ENCODE data around the gene TIMM17A.
A peak's percentile ranks its signal among the peaks of the same experiment; 100 is the strongest.
"Not testable (repeated sequence)": the region's sequence is repeated elsewhere in the genome, so short reads cannot be mapped to it uniquely, and the experiment has no call there.

The TIMM17A gene

DNA sequence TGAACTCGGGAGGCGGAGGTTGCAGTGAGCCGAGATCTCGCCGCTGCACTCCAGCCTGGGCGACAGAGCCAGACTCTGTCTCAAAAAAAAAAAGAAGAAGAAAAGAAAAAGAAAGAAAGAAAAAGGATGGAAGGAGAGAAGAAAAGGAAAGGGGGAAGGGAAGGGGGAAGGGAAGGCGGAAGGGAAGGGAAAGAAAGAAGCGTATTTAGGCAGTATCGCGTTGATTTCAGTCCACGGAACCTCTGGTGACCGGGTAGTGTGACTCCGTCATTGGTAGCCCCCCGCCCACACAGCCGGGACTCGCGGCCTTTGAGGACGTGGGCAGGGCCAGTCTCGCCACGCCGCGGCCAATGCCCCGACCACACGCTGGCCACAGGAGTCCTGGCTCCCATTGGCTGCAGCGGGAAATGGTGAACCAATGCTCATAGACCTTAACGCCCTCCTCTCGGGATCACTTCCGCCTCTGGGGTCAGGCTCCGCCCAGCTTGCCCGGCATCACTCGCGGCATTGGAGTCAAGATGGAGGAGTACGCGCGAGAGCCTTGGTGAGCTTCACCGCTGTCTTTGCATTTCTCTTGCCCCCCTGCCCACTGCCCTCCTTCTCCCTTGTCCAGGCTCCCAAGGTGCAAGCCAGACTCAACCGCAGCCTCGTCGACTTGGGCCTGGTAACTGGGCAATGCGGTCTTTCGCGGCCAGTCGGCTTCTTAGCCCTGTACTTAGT is at the start of gene TIMM17A:
TIMM17A (plus strand) TSS at position 495 of the 720 bp plus-strand sequence; CDS start at position 519, 24 bp downstream.
- peak; percentile 100 for DNase-seq

DNA sequence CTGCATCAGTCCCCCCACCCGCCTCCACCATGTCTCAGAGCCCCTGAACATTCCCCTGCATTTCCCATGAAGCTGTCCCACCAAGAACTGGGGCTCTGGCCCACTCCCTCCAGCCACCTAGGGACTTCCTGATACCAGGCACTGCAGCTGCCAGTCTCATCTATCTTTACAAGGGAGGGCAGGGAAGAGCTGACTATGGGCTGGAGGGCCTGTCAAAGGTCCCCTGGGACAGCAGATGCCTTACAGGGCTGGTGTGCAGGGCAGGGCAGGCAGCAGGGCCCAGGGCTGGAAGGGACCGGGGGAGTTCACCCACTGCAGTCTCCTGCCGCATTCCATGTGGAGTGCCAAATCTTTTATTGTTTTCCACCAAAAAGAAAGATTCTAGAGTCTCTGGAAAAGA is 49.0 kb upstream of the TIMM17A start:
- no peak for DNase-seq

DNA sequence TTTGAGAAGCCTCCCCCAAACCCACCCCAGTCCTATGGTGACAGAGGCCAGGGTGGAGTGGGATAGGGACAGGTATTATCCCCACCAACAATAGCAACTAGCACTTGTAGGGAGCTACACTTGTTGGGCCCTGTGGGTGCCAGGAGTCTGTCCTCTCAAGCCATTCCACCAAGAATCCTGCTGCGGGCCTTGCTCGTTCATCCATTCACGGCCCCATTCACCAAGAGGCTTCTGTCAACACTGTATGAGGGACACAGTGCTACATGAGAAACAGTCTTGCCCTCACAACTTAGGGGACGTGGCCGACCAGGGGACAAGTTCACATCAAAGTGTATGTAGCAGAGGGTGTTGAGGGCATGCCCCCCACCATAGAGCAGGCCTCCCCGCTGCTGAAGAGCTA is 47.7 kb upstream of the TIMM17A start:
- DNase-seq, result no peak

DNA sequence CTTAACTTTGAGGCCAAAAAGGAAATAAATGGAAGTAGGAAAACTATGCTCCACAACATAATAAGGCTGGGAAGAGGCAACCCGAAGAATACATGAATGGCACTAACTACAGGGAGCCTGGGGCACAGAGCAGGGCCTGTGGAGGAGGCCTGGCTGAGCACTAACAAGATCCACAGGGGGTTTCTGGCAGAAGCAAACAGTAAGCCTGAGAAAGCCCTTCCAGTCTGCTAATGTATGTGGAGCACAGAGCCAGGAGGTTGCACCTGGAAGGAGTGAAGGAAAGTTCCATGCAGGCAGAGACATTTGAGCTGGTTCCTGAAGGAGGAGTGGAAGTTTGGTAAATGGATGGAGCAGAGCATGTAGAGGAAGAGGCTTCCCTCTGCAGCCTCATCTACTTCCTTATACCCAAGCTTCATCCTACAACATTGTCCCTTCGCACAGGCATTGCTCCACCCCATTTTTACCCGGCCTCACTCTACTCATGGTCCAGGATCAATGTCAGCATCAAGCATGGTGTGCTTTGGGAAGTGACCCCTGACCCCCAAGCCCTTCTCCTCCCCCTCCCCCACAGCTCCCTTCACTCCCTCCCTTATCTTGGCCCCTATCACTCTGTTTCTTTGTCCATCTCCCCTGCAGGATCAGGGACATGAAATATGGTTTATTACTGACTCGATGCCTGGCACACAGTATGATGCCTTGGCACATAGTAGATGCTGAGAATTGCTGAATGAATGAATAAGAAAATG is 43.3 kb upstream of the TIMM17A start:
- no peak for DNase-seq

DNA sequence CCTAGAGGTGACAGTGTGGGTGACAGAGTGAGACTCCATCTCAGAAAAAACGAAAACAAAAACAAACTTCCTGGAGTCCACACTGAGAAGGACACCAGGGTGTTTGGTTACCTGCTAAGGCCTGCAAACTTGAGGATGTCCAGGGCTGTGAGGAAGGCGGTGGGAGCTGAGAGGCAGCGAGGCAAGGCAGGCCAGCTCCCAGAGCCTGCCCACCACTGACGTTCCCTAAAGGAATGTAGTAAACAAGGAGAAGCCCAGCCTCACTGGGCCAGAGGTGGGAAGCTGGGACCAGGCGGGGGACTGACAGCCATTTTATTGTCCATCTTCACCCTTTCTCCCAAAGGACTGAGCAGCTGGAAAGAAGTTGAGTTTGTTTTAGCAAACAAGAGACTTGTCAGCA is 42.5 kb upstream of the TIMM17A start:
- DNase-seq, result no peak

DNA sequence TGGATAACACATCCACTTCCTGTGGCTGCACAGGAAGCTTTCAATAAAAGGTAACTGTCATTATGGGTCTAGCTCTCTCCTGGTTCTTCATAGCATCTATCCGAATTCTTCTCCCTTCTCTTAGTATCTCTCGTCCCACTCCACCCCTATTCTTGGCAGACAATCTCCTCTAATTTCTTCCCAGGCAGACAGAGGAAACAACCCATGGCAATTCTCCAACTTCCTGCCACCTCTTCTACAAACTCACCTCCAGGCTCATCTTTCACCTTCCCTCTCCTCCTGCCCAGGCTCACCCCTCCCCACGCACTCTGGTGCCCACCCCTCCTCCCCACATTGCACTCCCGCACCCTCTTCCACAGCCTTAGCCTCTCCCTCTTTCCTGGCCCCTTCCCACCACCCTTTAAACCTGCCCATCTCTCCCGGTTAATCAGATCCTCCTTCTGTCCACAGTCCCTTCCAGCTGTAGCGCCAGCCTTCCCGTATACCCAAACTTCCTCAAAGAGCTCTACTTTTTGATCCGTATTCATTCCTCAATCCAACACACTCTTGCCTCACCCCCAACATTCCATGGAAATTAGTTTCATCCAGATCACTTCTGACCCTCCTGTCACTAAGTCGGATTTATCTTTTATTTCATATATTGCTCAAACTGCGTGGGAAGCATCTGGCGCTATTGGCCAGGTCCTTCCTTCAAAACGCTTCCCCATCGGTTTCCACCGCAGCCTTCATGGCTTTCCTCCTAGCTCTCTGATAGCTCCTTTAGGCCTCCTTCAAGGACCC is 40.7 kb upstream of the TIMM17A start:
- DNase-seq, result no peak

DNA sequence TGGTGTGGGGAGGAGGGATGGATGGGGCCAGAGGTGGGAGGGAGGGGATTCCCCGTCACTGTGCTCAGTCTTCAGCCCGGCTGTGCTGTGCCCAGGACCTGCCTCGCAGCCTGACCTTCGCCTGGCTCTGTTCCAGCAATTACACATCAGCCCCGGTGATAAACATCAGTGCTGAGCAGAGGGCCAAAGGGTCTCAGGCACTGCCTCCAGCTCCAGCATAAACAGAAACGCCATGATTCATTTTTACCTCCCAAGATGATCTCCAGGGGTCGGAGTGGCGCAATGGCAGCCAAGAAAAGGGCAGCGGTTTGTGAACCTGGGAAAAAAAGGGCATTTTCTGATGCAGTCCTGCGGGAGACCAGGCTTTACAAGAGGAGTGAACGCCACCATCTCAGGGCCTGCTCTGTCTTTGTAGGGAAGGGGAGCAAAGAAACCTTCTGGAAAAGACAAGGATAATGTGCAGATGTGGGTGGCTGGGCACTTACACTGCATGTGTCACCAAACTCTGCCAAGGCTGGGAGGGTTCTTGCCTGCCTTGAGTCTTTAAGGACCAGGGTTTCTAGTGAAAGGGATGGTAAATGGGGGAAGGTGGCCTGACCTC is 38.6 kb upstream of the TIMM17A start:
- no peak for DNase-seq

DNA sequence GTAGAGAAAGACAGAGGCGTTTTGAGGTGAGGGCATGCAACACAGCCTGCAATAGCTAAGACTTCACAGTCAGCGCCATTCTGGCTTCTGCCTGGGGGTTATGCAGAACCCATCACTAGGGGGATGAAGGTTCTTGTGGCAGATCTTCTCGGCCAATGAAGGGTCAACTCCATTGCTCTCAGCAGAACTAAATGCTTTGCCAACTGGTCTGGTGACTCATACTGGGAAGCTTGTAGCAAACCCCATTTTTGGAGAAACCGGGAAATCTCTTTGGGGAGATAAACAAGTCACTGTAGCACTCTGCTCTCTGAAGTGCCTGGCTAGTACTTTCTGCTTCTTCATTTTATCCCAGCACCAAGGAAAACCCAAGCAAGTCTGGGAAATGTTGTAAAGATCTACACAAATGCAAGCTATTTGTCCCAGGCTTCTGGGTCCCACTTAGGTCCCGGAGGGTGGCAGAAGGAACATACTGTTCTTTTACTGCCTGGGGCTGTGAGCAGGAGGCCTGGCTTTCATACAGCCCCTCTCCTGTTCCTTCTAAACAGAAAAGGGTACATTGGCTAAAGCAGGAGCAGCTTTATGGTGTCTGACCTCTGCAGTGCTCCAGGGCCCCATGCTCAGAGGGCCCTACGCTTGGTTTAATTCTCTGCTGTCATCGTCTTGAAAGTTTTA is 37.8 kb upstream of the TIMM17A start:
- no peak for DNase-seq

DNA sequence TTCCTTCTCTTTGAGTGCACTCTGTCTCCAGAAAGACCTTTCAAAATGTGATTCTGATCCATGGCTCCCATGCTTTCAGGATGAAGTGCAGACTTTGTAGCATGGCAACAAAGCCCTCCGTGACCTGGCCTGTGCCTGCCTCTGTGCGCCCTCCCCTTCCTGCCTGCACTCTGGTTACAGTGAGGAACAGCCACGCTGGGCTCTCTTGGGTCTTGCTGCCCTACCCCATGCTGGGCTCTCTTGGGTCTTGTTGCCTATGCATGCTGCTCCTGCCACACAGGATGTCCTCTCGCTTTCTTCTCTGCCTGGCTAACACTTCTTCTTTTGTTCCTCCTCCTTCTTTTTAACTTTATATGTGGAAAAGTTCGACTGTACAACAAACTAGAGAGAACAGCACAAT is 37.0 kb upstream of the TIMM17A start:
- no peak for DNase-seq

DNA sequence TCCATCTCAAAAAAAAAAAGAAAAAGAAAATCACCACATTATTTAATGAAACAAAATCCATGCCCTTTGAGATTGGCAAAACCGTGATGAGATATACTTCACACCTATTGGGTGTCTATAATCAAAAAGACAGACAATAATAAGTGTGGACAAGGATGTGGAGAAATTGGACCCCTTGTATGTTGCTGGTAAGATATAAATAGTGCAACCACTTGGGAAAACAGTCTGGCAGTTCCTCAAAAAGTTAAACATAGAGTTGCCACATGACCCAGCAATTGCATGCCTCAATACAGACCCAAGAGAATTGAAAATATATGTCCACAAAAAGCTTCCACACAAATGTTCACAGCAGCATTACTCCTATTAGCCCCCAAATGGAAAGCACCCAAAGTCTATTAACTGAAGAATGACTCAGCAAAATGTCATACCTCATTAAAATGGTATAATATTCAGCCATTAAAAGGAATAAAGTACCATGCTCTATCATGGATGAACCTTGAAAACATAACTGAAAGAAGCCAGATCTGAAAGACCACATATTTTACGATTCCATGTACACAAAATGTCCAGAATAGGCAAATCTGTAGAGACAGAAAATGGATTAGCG is 33.2 kb upstream of the TIMM17A start:
- DNase-seq, result no peak

DNA sequence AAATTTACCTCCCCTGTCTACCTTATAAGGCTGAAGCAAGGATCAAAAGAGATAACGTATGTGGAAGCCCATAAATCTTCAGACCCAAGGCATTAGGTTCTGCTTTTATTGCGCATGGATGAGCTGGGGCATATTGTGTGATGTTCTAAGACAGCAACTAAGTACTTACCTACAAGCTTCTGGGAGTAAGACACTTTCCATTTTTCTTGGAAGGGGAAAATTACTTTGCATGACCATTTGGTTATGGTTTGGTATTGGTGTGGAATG is 30.1 kb upstream of the TIMM17A start:
- DNase-seq, result no peak

DNA sequence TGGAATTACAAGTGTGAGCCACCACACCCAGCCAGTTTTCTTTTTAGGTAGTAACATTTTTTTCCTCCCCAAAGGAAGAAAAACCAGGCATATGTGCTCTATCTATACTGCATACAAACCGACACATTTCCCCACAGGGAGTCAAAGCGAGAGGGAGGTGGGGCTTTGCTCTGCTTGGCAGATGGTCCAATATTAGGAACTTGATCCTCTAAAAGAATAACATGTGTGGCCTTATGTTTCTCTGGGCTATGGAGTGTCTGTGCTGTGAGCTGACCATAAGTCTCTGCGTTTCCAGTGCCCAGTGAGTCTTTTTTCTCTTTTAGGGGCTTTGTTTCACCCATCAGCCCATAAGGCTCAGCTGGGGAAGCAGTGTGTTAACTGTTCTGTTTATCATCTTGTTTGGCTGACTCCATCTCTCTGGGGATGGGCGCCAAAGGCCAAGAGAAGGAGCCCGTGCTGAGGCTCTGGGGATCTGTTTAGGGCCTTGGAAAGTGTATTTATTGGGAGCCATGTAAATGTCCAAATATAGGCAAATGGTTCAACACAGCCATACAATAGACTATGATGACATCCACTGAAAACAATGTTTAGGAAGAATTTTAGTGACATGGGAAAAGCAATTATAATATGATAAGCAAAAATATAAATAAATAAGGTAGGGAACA is 29.2 kb upstream of the TIMM17A start:
- DNase-seq, result no peak

DNA sequence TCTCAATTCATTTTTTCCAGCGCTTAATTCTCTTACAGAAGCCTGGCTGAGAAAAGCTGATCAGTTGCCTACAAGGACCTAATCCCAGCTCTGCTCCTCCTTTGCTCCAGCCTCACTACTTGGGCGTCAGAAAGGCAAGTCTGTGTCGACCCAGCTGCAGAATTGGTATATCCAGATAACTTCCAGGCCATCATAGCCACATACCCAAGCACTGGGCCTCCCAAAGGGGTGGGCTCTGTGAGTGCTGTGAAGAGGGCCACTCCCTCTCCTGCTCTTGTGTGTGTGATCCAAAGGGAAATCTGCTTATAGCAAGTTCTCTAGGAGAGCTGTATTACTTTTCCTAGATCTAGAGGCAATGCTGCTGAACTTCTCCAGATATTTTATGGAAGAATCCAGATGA is 27.0 kb upstream of the TIMM17A start:
- no peak for DNase-seq

DNA sequence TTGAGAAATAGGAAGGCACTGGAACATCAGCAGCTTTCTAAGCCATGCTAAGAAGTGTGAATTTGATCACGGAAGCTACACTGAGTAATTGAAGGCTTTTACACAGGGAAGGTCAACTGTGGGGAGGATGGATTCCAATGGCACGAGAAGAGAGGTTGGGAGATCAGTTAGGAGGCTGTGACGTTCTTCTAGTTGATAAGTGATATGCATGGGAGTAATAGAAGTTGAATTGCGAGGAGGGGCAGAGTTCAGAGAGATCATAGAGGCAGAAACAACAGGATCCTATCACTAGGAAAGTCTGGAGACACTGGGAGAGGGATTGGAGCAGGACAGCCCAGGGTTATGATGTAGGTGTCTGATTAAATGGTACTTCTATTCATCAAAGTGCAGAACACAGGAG is 25.2 kb upstream of the TIMM17A start:
- DNase-seq, result no peak

DNA sequence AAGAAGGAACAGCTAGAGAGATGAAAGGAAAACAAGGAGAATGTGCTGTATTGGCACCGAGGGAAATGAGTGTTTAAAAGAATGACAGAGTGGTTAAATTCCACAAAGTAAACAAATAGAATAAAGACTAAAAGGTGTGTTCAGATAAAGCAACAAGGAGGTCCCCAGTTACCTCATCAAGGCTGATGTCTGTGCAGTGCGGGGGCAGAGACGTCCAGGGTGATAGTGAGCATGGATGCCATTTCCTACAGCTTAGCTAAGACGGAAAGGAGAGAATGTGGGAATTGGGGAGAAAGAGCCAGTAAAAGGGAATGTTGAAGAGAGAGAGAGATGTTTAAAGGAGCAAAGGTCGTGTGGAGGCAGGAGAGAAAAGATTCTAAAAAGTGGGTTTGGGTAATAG is 24.5 kb upstream of the TIMM17A start:
- no peak for DNase-seq

DNA sequence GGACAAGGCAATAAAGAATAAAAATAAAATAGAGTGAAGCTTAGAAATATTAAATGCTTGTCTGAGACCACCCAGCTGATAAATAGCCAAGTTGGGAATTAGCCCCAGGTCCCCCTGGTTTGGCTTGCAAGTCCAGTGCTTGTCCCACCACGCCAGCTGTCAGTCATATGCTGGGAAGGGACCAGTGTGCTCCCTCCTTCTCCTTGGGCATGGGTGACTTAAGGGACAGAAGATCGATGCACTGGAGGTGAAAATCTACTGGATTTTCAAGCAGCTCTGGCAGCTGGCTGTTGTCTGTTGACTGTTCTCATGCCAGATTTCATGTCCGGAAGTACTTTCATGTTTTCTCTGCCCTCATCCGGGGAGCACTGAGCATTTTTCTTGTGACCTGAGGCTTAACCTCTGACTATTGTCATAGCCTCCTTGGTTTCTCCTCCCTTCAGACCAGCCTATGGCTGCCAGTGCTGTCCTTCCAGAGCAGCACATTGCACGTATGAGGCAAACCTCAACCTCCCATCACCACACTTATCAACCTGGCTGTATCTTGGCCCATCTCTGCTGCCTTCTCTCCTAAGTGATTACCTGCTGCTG is 21.4 kb upstream of the TIMM17A start:
- DNase-seq, result no peak

DNA sequence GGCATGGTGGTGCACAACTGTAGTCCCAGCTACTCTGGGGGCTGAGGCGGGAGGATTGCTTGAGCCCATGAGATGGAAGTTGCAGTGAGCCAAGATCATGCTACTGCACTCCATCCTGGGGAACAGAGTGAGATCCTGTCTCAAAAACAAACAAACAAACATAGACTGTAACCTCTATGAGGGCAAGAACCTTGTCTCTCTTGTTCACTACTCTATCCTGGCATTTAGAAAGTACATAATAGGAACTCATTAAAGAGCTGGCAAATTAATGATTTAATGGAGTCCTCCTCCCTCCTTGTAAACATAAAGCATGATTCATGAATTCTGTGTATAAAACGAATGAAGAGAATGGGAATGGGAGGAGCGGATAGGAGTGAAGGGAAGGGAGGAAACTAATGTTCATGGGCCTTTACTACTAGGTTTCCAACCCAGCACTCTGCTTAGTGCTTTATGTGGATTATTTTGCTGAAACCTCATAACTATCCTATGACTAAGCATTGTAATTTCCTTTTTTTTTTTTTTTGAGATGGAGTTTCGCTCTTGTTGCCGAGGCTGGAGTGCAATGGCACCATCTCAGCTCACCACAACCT is 17.6 kb upstream of the TIMM17A start:
- DNase-seq, result peak; percentile 30

DNA sequence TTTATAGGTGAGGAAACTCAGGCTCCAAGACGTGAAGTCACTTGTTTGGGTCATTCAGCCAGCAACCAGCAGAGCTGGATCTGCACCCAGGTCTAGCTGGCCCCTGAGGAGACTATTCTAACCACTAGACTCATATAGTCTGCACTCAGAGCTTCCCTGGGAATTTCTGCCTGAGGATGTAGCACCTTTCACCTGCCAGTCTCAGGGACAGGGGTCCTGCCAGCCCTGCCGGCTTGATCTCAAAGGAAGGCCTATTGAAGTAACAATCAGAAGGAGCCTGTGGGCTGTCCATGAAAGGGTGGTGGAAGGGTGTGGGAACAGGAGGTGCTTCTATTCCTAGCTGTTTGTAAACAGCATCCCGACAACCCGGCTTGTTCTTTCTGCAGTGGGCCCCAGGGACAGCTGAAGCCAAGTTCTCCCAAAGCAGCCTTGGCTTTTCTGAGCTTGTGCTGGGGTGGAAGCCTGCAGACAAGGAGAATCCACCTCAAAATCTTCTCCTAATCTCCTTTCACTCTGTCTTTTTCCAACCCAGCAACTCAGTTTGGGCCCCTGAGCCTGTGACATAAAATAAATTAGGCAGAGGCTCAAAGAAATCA is 16.8 kb upstream of the TIMM17A start:
- no peak for DNase-seq

DNA sequence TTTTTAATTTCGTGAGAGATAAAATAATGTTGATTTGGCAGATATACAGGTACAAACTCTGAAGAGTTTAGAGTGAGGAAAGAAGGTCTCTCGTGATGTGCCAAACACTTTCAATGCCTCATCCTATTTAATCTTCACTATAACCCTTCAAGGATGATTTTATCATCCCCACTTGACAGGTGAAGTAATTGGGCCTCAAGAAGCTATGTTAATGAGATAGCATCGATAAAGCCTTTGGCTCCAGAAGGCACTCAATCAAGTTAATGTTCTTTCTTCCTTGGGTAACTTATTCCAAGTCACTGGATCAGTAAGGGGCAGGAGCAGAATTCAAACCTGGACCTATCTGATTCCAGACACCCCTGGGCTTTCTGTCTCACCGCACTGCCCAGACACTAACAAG is 16.2 kb upstream of the TIMM17A start:
- no peak for DNase-seq

DNA sequence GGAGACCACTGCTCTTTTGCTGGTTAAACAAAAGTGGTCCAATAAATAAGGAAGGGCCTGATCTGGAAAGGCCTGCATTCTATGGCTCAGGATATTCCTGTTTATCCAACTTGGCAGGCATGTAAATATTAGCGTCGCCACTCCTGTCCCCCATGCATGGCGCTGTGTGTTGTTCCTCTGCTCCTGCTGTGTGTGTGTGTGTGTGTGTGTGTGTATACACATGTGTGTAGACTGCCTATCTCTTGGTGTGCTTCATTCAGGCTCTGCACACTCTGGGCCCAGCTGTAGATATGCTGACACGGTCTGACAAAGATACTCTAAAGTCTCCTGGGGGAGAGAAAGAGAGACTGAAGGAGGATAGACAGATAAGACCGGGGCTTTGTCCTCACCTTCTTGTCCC is 15.7 kb upstream of the TIMM17A start:
- DNase-seq, result no peak

DNA sequence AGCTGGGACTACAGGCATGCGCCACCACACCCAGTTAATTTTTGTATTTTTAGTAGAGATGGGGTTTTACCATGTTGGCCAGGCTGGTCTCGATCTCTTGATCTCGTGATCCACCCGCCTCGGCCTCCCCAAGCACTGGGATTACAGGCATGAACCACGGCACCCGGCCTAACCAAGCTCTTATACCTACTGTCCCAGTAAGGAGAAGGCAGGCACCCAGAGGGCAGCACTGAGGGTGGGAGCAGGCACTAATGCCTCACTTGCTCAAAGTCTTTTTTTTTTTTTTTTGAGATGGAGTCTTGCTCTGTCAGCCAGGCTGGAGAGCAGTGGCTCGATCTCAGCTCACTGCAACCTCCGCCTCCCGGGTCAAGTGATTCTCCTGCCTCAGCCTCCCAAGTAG is 15.0 kb upstream of the TIMM17A start:
- not testable (repeated sequence) for DNase-seq

Data from suppressor macrophage treated with lipopolysaccharide for 4 hours (primary cell).